Measurements from ENCODE around the gene RPS6KB2. TPM values are rescaled to one million over a fixed set of nuclear protein-coding genes. Genes with fewer than 3 reads are reported as not detected.

Gene RPS6KB2
- total and polyA plus RNA-seq, 9 of the 15 experiments (the other 6 are each of a cell fraction or from before 2014, with no cell fraction given): 0.42 to 122 (median 82.6) TPM

DNA sequence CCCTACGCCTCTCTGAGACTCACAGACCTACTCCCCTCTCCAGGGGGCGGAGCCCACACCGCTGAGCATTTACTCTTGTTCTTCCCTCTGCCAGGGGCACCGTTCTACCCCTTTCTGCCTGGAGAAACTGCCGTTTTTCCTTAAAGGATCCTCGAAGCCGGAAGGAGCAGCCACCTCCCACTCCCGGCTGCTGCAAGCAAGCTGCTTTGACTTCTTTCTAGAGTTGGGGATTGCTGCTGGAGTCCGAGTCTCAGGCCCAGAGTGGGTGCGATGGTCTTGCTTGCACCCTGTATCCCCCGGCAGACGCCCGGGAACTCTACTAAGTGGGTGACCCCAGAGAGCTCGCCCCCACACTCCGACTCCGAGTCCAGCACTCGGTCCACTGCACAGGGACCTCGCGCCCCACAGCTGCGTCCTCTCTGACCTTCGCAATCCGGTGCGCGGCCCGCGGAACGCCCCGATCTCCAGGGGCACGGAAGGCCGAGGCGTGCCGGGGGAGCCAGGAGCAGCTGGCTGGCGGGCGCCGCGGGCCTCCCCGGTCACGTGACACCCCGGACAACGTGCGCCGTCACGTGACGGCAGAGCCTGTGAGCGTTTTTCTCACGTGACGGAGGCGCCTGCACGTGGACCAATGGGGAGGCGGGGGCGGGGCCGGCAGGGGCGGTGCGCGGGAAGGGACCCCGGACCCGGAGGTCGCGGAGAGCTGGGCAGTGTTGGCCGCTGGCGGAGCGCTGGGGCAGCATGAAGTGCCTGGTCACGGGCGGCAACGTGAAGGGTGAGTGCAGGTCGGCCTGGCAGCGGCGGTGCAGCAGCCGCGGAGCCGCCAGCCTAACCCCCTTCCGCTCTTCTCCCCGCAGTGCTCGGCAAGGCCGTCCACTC is 36.8 kb upstream of the RPS6KB2 start, which contains the start of gene RAD9A (continued):
- TF ChIP-seq NONO (IDR thresholded peaks at IDR 0.05; ENCODE audit: low read depth in 2 of 2, low read length in 1 of 2) (peak in 1 of 2 experiments; percentile 65; a peak in 1 of 4 replicates), ZBED1 (IDR thresholded peaks at IDR 0.05) (no peak; the same call in 1 of the 2 replicates), ZNF24 (IDR thresholded peaks at IDR 0.05) (no peak), ZNF444 (CRISPR knock-in tag; IDR thresholded peaks at IDR 0.05) (no peak), RFX7 (CRISPR knock-in tag; IDR thresholded peaks at IDR 0.05) (no peak), PHF20 (IDR thresholded peaks at IDR 0.05; ENCODE audit: partially characterized antibody) (peak; percentile 91), TCF3 (CRISPR knock-in tag; IDR thresholded peaks at IDR 0.05) (no peak), RBBP5 (IDR thresholded peaks at IDR 0.05; ENCODE audit: borderline replicate concordance, insufficient read depth, low read length, poor library complexity, severe bottlenecking) (peak; percentile 87), ZNF175 (CRISPR knock-in tag; IDR thresholded peaks at IDR 0.05; ENCODE audit: low read depth) (peak; percentile 51; the same call in 1 of the 2 replicates), E2F3 (CRISPR knock-in tag; IDR thresholded peaks at IDR 0.05) (peak; percentile 72)
- TF ChIP-seq, protein P1, sequence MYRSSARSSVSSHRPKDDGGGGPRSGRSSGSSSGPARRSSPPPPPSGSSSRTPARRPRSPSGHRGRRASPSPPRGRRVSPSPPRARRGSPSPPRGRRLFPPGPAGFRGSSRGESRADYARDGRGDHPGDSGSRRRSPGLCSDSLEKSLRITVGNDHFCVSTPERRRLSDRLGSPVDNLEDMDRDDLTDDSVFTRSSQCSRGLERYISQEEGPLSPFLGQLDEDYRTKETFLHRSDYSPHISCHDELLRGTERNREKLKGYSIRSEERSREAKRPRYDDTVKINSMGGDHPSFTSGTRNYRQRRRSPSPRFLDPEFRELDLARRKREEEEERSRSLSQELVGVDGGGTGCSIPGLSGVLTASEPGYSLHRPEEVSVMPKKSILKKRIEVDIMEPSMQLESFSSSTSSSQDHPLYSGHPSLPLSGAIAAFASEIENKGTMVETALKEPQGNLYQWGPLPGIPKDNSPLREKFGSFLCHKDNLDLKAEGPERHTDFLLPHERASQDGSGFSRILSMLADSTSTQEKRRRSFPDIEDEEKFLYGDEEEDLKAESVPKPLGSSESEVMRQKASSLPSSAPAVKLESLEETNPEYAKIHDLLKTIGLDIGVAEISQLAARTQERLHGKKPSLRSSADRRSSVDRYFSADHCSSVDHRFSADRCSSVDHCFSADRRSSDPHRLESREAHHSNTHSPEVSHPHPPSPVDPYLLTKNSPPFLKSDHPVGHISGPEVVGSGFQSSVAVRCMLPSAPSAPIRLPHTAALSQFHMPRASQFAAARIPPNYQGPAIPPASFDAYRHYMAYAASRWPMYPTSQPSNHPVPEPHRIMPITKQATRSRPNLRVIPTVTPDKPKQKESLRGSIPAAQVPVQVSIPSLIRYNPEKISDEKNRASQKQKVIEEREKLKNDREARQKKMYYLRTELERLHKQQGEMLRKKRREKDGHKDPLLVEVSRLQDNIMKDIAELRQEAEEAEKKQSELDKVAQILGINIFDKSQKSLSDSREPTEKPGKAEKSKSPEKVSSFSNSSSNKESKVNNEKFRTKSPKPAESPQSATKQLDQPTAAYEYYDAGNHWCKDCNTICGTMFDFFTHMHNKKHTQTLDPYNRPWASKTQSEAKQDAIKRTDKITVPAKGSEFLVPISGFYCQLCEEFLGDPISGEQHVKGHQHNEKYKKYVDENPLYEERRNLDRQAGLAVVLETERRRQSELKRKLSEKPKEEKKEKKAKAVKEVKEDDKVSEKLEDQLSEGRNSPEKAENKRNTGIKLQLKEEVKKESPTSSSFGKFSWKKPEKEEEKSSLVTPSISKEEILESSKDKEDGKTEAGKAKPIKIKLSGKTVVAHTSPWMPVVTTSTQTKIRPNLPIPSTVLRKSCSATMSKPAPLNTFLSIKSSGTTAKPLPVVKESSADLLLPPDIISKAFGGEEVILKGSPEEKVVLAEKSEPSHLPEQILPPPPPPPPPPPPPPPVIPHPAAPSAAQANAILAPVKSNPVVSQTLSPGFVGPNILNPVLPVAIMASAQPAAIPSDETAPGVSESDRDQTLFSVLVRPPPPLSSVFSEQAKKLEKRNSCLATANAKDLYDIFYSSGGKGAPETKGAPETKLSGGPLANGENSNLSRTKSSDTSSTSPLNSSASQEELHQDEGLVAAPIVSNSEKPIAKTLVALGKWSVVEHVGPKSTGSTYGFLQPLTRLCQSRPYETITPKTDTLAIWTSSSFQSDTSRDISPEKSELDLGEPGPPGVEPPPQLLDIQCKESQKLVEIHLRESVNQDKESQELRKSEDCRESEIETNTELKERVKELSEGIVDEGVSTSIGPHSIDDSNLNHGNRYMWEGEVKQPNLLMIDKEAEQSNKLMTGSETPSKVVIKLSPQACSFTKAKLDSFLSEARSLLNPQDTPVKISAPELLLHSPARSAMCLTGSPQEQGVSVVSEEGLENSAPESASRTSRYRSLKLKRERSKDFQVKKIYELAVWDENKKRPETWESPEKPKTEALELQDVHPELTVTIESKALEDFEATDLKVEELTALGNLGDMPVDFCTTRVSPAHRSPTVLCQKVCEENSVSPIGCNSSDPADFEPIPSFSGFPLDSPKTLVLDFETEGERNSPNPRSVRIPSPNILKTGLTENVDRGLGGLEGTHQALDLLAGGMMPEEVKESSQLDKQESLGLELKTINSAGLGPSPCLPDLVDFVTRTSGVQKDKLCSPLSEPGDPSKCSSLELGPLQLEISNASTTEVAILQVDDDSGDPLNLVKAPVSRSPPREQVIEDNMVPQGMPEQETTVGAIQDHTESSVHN (IDR thresholded peaks at IDR 0.05; ENCODE audit: borderline replicate concordance in 1 of 2, low read depth in 1 of 2): no peak
- TF ChIP-seq, protein P2, sequence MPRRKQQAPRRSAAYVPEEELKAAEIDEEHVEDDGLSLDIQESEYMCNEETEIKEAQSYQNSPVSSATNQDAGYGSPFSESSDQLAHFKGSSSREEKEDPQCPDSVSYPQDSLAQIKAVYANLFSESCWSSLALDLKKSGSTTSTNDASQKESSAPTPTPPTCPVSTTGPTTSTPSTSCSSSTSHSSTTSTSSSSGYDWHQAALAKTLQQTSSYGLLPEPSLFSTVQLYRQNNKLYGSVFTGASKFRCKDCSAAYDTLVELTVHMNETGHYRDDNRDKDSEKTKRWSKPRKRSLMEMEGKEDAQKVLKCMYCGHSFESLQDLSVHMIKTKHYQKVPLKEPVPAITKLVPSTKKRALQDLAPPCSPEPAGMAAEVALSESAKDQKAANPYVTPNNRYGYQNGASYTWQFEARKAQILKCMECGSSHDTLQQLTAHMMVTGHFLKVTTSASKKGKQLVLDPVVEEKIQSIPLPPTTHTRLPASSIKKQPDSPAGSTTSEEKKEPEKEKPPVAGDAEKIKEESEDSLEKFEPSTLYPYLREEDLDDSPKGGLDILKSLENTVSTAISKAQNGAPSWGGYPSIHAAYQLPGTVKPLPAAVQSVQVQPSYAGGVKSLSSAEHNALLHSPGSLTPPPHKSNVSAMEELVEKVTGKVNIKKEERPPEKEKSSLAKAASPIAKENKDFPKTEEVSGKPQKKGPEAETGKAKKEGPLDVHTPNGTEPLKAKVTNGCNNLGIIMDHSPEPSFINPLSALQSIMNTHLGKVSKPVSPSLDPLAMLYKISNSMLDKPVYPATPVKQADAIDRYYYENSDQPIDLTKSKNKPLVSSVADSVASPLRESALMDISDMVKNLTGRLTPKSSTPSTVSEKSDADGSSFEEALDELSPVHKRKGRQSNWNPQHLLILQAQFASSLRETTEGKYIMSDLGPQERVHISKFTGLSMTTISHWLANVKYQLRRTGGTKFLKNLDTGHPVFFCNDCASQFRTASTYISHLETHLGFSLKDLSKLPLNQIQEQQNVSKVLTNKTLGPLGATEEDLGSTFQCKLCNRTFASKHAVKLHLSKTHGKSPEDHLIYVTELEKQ (CRISPR knock-in tag; IDR thresholded peaks at IDR 0.05): no peak
- TF ChIP-seq, protein P3, sequence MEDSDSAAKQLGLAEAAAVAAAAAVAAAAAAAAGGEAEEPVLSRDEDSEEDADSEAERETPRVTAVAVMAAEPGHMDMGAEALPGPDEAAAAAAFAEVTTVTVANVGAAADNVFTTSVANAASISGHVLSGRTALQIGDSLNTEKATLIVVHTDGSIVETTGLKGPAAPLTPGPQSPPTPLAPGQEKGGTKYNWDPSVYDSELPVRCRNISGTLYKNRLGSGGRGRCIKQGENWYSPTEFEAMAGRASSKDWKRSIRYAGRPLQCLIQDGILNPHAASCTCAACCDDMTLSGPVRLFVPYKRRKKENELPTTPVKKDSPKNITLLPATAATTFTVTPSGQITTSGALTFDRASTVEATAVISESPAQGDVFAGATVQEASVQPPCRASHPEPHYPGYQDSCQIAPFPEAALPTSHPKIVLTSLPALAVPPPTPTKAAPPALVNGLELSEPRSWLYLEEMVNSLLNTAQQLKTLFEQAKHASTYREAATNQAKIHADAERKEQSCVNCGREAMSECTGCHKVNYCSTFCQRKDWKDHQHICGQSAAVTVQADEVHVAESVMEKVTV (CRISPR knock-in tag; IDR thresholded peaks at IDR 0.05): no peak

Measured in K562 (cell line).